HepG2 (cell line): ENCODE results near the gene IGLL1. TPM values are rescaled to one million over a fixed set of nuclear protein-coding genes. Genes with fewer than 3 reads are reported as not detected.
A peak's percentile ranks its signal among the peaks of the same experiment; 100 is the strongest.

Experiments
- AKNA ChIP-seq: sonication (generic); formaldehyde crosslinking; IDR thresholded peaks from 2 replicates; pipeline ENCODE4 v1.4.0; 2020; ENCODE audit warnings: missing genetic modification reagents, borderline replicate concordance
- ARNTL ChIP-seq: sonication (generic); formaldehyde crosslinking; IDR thresholded peaks from 2 replicates; pipeline ENCODE4 v1.4.0; 2020; ENCODE audit warnings: mild to moderate bottlenecking, missing genetic modification reagents
- CBX2 ChIP-seq, 2 experiments: fragments of 200-600 bp in 1 of 2; sonication (generic); formaldehyde crosslinking in 1 of 2; IDR thresholded peaks; 2 replicates each; pipeline versions ENCODE4 v1.7.0 to v1.8.1; 2018 to 2022; ENCODE audit warnings: low read depth in 2 of 2, low read length in 1 of 2, mild to moderate bottlenecking in 1 of 2, missing genetic modification reagents in 1 of 2
- CTCF ChIP-seq: sonication (generic); formaldehyde crosslinking; IDR thresholded peaks from 2 replicates; pipeline ENCODE4 v1.5.0; 2020; ENCODE audit warnings: mild to moderate bottlenecking, missing genetic modification reagents, moderate library complexity
- HIVEP1 ChIP-seq: sonication (generic); formaldehyde crosslinking; IDR thresholded peaks from 2 replicates; pipeline ENCODE4 v1.4.0; 2020; ENCODE audit warnings: mild to moderate bottlenecking, missing genetic modification reagents
- MED13 ChIP-seq: sonication (generic); formaldehyde crosslinking; IDR thresholded peaks from 2 replicates; pipeline ENCODE4 v1.5.0; 2020; ENCODE audit warnings: missing genetic modification reagents
- MIER2 ChIP-seq: IDR thresholded peaks from 2 replicates; pipeline ENCODE4 v1.6.1; 2016; ENCODE audit warnings: missing biosample characterization, missing genetic modification reagents
- MYPOP ChIP-seq: sonication (generic); formaldehyde crosslinking; IDR thresholded peaks from 2 replicates; pipeline ENCODE4 v1.8.1; 2023; ENCODE audit warnings: mild to moderate bottlenecking, moderate library complexity, missing genetic modification reagents
- RARA ChIP-seq: IDR thresholded peaks from 2 replicates; pipeline ENCODE4 v1.6.1; 2016; ENCODE audit warnings: missing genetic modification reagents, missing compliant biosample characterization
- SIN3B ChIP-seq: fragments of 150-350 bp; IDR thresholded peaks from 2 replicates; pipeline ENCODE4 v1.6.1; 2014; ENCODE audit warnings: low read length
- ZFY ChIP-seq: sonication (generic); formaldehyde crosslinking; IDR thresholded peaks from 2 replicates; pipeline ENCODE4 v1.4.0; 2020; ENCODE audit warnings: missing genetic modification reagents
- ZMAT3 ChIP-seq: sonication (generic); formaldehyde crosslinking; conservative IDR thresholded peaks from 2 replicates; pipeline ENCODE4 v1.7.0; 2021; ENCODE audit warnings: missing genetic modification reagents
- ZNF143 ChIP-seq: sonication (generic); formaldehyde crosslinking; IDR thresholded peaks from 2 replicates; pipeline ENCODE4 v1.4.0; 2020; ENCODE audit warnings: missing genetic modification reagents
- ZNF207 ChIP-seq: fragments of 450-650 bp; IDR thresholded peaks from 2 replicates; pipeline ENCODE4 v1.6.1; 2016; ENCODE audit warnings: antibody characterized with exemption, borderline replicate concordance
- ZNF280B ChIP-seq: sonication (generic); formaldehyde crosslinking; IDR thresholded peaks from 2 replicates; pipeline ENCODE4 v1.5.0; 2020; ENCODE audit warnings: missing genetic modification reagents, mild to moderate bottlenecking, borderline replicate concordance
- ZNF468 ChIP-seq: sonication (generic); formaldehyde crosslinking; IDR thresholded peaks from 2 replicates; pipeline ENCODE4 v1.8.0; 2022; ENCODE audit warnings: mild to moderate bottlenecking, moderate library complexity, missing genetic modification reagents
- ZNF496 ChIP-seq: sonication (generic); formaldehyde crosslinking; IDR thresholded peaks from 2 replicates; pipeline ENCODE4 v1.8.1; 2023; ENCODE audit warnings: mild to moderate bottlenecking, moderate library complexity, missing genetic modification reagents; ENCODE audit not compliant: insufficient replicate concordance
- ZNF770 ChIP-seq: sonication (generic); formaldehyde crosslinking; IDR thresholded peaks from 2 replicates; pipeline ENCODE4 v1.5.0; 2020; ENCODE audit warnings: mild to moderate bottlenecking, missing genetic modification reagents
- polyA plus RNA-seq, 8 experiments: library from polyadenylated mRNA; depleted of rRNA in 3 of 8; stranded (reverse) in 7 of 8; unstranded in 1 of 8; fragments of >200 nt; fragmentation: Illumina TruSeq in 4 of 8; extraction: Trizol in 4 of 8; gene quantifications; 2 replicates each; pipeline versions ENCODE4 v1.2.1 to v1.2.3, GENCODE V29; 2011 to 2016; ENCODE audit warnings: low read depth in 4 of 8, missing spikeins in 1 of 8, mixed read lengths in 1 of 8; ENCODE audit not compliant: insufficient read depth in 1 of 8
- total RNA-seq, 5 experiments: library from RNA; depleted of rRNA; stranded (reverse); fragments of >200 nt; fragmentation: Illumina TruSeq; extraction: Trizol; gene quantifications; 2 replicates each; pipeline ENCODE4 v1.2.3, GENCODE V29; 2016; ENCODE audit warnings: low read depth in 1 of 5

The IGLL1 gene
- total and polyA plus RNA-seq, 2 of the 13 experiments (the other 11 are each of a cell fraction or from before 2014, with no cell fraction given), result not detected

- no peak for TF ChIP-seq MED13 (CRISPR knock-in tag)
- no peak for TF ChIP-seq ZNF280B
- TF ChIP-seq RARA (CRISPR knock-in tag), result peak; percentile 76
- TF ChIP-seq SIN3B, result no peak
- TF ChIP-seq ZNF770 (CRISPR knock-in tag), result no peak
- peak; percentile 18; the same call in 1 of the 2 replicates for TF ChIP-seq ZFY (CRISPR knock-in tag)
- TF ChIP-seq MIER2 (CRISPR knock-in tag), result no peak
- TF ChIP-seq HIVEP1, result peak; percentile 58; the same call in 1 of the 2 replicates
- TF ChIP-seq AKNA (CRISPR knock-in tag), result no peak
- TF ChIP-seq ZNF143, result no peak
- no peak for TF ChIP-seq ZNF496 (CRISPR knock-in tag)
- TF ChIP-seq ARNTL (CRISPR knock-in tag), result no peak
- no peak for TF ChIP-seq ZNF207
- TF ChIP-seq ZNF468 (CRISPR knock-in tag), result no peak
- no peak for TF ChIP-seq ZMAT3 (CRISPR knock-in tag)
- no peak for TF ChIP-seq CTCF (CRISPR knock-in tag)
- no peak for TF ChIP-seq CBX2 (IDR thresholded peaks at IDR 0.05; ENCODE audit: low read depth, low read length)
- TF ChIP-seq CBX2 (CRISPR knock-in tag; IDR thresholded peaks at IDR 0.05; ENCODE audit: low read depth), result no peak
- TF ChIP-seq MYPOP (CRISPR knock-in tag), result no peak
Measured at GRCh38 chr22:23565915-23566704, 14.0 kb downstream of the IGLL1 start (continued).
